ENCODE results near the gene MEGF6.

DNA sequence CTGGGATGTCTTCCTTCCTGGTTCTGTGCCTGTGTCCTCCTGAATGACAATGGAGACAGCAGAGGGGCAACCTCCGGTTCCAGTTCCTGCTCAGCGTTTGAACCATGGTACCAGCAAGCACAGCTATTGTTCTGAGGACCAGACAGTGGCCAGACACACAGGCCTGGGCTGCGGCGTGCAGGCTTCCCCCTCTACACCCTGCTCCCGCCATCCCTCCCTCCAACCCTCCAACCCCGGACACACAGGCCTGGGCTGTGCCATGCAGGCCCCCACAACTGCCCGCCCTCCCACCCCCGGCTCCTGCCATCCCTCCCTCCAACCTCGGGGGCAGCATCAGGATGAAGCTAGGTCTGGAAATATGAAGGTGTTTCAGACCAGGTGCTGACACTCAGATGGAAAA, 5.6 kb upstream of the MEGF6 start:
- TF ChIP-seq, protein P1, sequence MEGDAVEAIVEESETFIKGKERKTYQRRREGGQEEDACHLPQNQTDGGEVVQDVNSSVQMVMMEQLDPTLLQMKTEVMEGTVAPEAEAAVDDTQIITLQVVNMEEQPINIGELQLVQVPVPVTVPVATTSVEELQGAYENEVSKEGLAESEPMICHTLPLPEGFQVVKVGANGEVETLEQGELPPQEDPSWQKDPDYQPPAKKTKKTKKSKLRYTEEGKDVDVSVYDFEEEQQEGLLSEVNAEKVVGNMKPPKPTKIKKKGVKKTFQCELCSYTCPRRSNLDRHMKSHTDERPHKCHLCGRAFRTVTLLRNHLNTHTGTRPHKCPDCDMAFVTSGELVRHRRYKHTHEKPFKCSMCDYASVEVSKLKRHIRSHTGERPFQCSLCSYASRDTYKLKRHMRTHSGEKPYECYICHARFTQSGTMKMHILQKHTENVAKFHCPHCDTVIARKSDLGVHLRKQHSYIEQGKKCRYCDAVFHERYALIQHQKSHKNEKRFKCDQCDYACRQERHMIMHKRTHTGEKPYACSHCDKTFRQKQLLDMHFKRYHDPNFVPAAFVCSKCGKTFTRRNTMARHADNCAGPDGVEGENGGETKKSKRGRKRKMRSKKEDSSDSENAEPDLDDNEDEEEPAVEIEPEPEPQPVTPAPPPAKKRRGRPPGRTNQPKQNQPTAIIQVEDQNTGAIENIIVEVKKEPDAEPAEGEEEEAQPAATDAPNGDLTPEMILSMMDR (IDR thresholded peaks at IDR 0.05) = no peak
- no peak for TF ChIP-seq POLR2A (IDR thresholded peaks at IDR 0.05)

Measured in right lobe of liver (tissue), 4 donors.